ENCODE measurements around the gene AMN.

Gene AMN

GRCh38 chr14:102911991-102912761, 10.3 kb upstream of the AMN start:
- no peak for FAIRE-seq
- TF ChIP-seq POU2F2 (IDR thresholded peaks at IDR 0.05; ENCODE audit: low read depth, low read length) (no peak), POLR2AphosphoS5 (IDR thresholded peaks at IDR 0.05; ENCODE audit: low read depth, low read length) (no peak; the same call in none of the 2 replicates), PAX5 (IDR thresholded peaks at IDR 0.05; ENCODE audit: insufficient read depth, low read length, severe bottlenecking) (no peak), TAF1 (IDR thresholded peaks at IDR 0.05; ENCODE audit: low read depth, low read length) (no peak), SPI1 (IDR thresholded peaks at IDR 0.05; ENCODE audit: low read depth, low read length) (no peak), POLR2A (IDR thresholded peaks at IDR 0.05; ENCODE audit: low read depth, low read length) (no peak; the same call in 1 of the 2 replicates)
- DNase-seq (ENCODE audit: insufficient read length, low spot score) = peak; percentile 18

- DNase-seq (ENCODE audit: insufficient read length, low spot score) = no peak
- TF ChIP-seq PAX5 (IDR thresholded peaks at IDR 0.05; ENCODE audit: insufficient read depth, low read length, severe bottlenecking) = no peak
- TF ChIP-seq POLR2A (IDR thresholded peaks at IDR 0.05; ENCODE audit: low read depth, low read length) = 0 out of 2 replicates have a peak, but pooled peaks have one; percentile 56
- no peak for FAIRE-seq
Observed at GRCh38 chr14:102913341-102914211, 8.9 kb upstream of the AMN start.

GRCh38 chr14:102914474-102915291, 7.8 kb upstream of the AMN start:
- DNase-seq (ENCODE audit: insufficient read length, low spot score) (peak; percentile 26), FAIRE-seq (no peak)
- TF ChIP-seq SPI1 (IDR thresholded peaks at IDR 0.05; ENCODE audit: low read depth, low read length) (0 out of 2 replicates have a peak, but pooled peaks have one; percentile 1), POLR2A (IDR thresholded peaks at IDR 0.05; ENCODE audit: low read depth, low read length) (0 out of 2 replicates have a peak, but pooled peaks have one; percentile 44), PAX5 (IDR thresholded peaks at IDR 0.05; ENCODE audit: insufficient read depth, low read length, severe bottlenecking) (no peak), POU2F2 (IDR thresholded peaks at IDR 0.05; ENCODE audit: low read depth, low read length) (peak; percentile 15; the same call in 1 of the 2 replicates)

- TF ChIP-seq POLR2AphosphoS5 (IDR thresholded peaks at IDR 0.05; ENCODE audit: low read depth, low read length) = no peak
- peak; percentile 13; the same call in 1 of the 2 replicates for TF ChIP-seq POLR2A (IDR thresholded peaks at IDR 0.05; ENCODE audit: low read depth, low read length)
- FAIRE-seq (no peak), DNase-seq (ENCODE audit: insufficient read length, low spot score) (no peak)
Observed at GRCh38 chr14:102915292-102916110, 7.0 kb upstream of the AMN start.

GRCh38 chr14:102916347-102917055, 6.0 kb upstream of the AMN start:
- no peak for FAIRE-seq
- TF ChIP-seq TAF1 (IDR thresholded peaks at IDR 0.05; ENCODE audit: low read depth, low read length) (no peak), POLR2AphosphoS5 (IDR thresholded peaks at IDR 0.05; ENCODE audit: low read depth, low read length) (no peak; the same call in 1 of the 2 replicates), SPI1 (IDR thresholded peaks at IDR 0.05; ENCODE audit: low read depth, low read length) (no peak), POLR2A (IDR thresholded peaks at IDR 0.05; ENCODE audit: low read depth, low read length) (no peak), POU2F2 (IDR thresholded peaks at IDR 0.05; ENCODE audit: low read depth, low read length) (no peak), PAX5 (IDR thresholded peaks at IDR 0.05; ENCODE audit: insufficient read depth, low read length, severe bottlenecking) (no peak)
- DNase-seq (ENCODE audit: insufficient read length, low spot score) = no peak

- DNase-seq (ENCODE audit: insufficient read length, low spot score) (no peak), FAIRE-seq (peak; percentile 67)
- TF ChIP-seq SPI1 (IDR thresholded peaks at IDR 0.05; ENCODE audit: low read depth, low read length) (no peak), POLR2A (IDR thresholded peaks at IDR 0.05; ENCODE audit: low read depth, low read length) (no peak), TAF1 (IDR thresholded peaks at IDR 0.05; ENCODE audit: low read depth, low read length) (no peak), PAX5 (IDR thresholded peaks at IDR 0.05; ENCODE audit: insufficient read depth, low read length, severe bottlenecking) (no peak), POU2F2 (IDR thresholded peaks at IDR 0.05; ENCODE audit: low read depth, low read length) (no peak), POLR2AphosphoS5 (IDR thresholded peaks at IDR 0.05; ENCODE audit: low read depth, low read length) (no peak)
Observed at GRCh38 chr14:102917056-102917385, 5.4 kb upstream of the AMN start.

- DNase-seq (ENCODE audit: insufficient read length, low spot score) (peak; percentile 82), FAIRE-seq (peak; percentile 93)
- TF ChIP-seq POLR2AphosphoS5 (IDR thresholded peaks at IDR 0.05; ENCODE audit: low read depth, low read length) (no peak), POU2F2 (IDR thresholded peaks at IDR 0.05; ENCODE audit: low read depth, low read length) (0 out of 2 replicates have a peak, but pooled peaks have one; percentile 4)
Observed at GRCh38 chr14:102917469-102918211, 4.8 kb upstream of the AMN start.

- DNase-seq (ENCODE audit: insufficient read length, low spot score) = no peak
- TF ChIP-seq TAF1 (IDR thresholded peaks at IDR 0.05; ENCODE audit: low read depth, low read length) (no peak), POLR2AphosphoS5 (IDR thresholded peaks at IDR 0.05; ENCODE audit: low read depth, low read length) (peak; percentile 23; the same call in 1 of the 2 replicates)
- no peak for FAIRE-seq
Observed at GRCh38 chr14:102918438-102918837, 4.0 kb upstream of the AMN start.
